HL-60 (cell line): ENCODE data around the gene TYW1.
"Not testable (repeated sequence)": the region's sequence is repeated elsewhere in the genome, so short reads cannot be mapped to it uniquely, and the experiment has no call there.

Source experiments
- GABPA ChIP-seq: IDR thresholded peaks from 2 replicates; pipeline ENCODE4 v1.6.1; 2012; ENCODE audit warnings: low read depth
- POLR2AphosphoS5 ChIP-seq: IDR thresholded peaks from 2 replicates; pipeline ENCODE4 v1.6.1; 2012; ENCODE audit warnings: low read depth
- SPI1 ChIP-seq: IDR thresholded peaks from 2 replicates; pipeline ENCODE4 v1.6.1; 2012; ENCODE audit warnings: low read depth, mild to moderate bottlenecking, borderline replicate concordance
- TF ChIP-seq, protein P1 (sequence below): IDR thresholded peaks from one replicate; pipeline ENCODE4 v1.5.1; 2011; ENCODE audit warnings: low read length, control low read depth, inconsistent platforms; ENCODE audit not compliant: insufficient read depth
- TF ChIP-seq, protein P2 (sequence below): IDR thresholded peaks from 2 replicates; pipeline ENCODE4 v1.6.1; 2012; ENCODE audit warnings: low read depth; ENCODE audit not compliant: insufficient replicate concordance

DNA sequence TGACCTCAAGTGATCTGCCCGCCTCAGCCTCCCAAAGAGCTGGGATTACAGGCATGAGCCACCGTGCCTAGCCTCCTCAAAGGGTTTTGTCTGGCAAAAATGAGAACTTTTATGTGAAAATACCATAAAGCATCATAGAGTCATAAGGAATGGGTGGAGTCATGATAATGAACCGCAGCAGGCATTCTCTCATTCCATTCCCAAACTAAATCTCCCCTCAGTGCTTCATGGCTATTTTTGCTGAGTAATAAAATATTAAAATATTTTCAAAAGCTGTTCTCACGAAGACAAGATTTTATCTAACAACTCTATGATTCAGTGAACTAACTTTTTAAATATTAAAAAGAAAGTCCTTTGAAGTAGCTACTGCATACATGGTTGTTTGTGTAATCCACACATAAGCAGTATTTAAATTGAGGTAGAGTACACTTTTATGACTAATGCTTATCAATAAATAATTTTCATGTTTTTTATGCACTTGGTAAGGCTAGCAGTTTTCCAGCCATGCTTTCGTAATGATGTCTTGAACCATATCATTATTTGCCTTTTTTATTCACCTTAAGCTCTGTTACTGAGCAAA lies 195.6 kb downstream of the TYW1 start:
- TF ChIP-seq, protein P1, sequence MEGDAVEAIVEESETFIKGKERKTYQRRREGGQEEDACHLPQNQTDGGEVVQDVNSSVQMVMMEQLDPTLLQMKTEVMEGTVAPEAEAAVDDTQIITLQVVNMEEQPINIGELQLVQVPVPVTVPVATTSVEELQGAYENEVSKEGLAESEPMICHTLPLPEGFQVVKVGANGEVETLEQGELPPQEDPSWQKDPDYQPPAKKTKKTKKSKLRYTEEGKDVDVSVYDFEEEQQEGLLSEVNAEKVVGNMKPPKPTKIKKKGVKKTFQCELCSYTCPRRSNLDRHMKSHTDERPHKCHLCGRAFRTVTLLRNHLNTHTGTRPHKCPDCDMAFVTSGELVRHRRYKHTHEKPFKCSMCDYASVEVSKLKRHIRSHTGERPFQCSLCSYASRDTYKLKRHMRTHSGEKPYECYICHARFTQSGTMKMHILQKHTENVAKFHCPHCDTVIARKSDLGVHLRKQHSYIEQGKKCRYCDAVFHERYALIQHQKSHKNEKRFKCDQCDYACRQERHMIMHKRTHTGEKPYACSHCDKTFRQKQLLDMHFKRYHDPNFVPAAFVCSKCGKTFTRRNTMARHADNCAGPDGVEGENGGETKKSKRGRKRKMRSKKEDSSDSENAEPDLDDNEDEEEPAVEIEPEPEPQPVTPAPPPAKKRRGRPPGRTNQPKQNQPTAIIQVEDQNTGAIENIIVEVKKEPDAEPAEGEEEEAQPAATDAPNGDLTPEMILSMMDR, result not testable (repeated sequence)
- TF ChIP-seq GABPA, POLR2AphosphoS5, SPI1: not testable (repeated sequence)
- TF ChIP-seq, protein P2, sequence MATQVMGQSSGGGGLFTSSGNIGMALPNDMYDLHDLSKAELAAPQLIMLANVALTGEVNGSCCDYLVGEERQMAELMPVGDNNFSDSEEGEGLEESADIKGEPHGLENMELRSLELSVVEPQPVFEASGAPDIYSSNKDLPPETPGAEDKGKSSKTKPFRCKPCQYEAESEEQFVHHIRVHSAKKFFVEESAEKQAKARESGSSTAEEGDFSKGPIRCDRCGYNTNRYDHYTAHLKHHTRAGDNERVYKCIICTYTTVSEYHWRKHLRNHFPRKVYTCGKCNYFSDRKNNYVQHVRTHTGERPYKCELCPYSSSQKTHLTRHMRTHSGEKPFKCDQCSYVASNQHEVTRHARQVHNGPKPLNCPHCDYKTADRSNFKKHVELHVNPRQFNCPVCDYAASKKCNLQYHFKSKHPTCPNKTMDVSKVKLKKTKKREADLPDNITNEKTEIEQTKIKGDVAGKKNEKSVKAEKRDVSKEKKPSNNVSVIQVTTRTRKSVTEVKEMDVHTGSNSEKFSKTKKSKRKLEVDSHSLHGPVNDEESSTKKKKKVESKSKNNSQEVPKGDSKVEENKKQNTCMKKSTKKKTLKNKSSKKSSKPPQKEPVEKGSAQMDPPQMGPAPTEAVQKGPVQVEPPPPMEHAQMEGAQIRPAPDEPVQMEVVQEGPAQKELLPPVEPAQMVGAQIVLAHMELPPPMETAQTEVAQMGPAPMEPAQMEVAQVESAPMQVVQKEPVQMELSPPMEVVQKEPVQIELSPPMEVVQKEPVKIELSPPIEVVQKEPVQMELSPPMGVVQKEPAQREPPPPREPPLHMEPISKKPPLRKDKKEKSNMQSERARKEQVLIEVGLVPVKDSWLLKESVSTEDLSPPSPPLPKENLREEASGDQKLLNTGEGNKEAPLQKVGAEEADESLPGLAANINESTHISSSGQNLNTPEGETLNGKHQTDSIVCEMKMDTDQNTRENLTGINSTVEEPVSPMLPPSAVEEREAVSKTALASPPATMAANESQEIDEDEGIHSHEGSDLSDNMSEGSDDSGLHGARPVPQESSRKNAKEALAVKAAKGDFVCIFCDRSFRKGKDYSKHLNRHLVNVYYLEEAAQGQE, result not testable (repeated sequence)
